Measurements from ENCODE around the gene FXYD6. TPM values are rescaled to one million over a fixed set of nuclear protein-coding genes. Genes with fewer than 3 reads are reported as not detected.

FXYD6 gene
- total and polyA plus RNA-seq, 4 donors: 37.0 to 70.0 (median 43.9) TPM

GRCh38 chr11:117921456-117921855 lies 45.0 kb upstream of the FXYD6 start:
- ATAC-seq (ENCODE audit: insufficient read depth, low FRiP score) (peak; percentile 2), DNase-seq (no peak)
- no peak overlapping the region for H3K4me3 ChIP-seq
- H3K4me1 ChIP-seq (ENCODE audit: control insufficient read depth in 5 of 5, insufficient read depth in 5 of 5, low read length in 5 of 5): peaks cover 0 to 4% (median 0%) of the 10 kb centered on the region in 5 donors
- H3K27ac ChIP-seq (ENCODE audit: low read depth in 1 of 2, low read length in 1 of 2): no peak overlapping the region
- H3K27me3 ChIP-seq (ENCODE audit: control insufficient read depth in 3 of 3, insufficient read depth in 3 of 3, low read length in 2 of 3): no peaks in the 10 kb centered on the region
- TF ChIP-seq, protein P1, sequence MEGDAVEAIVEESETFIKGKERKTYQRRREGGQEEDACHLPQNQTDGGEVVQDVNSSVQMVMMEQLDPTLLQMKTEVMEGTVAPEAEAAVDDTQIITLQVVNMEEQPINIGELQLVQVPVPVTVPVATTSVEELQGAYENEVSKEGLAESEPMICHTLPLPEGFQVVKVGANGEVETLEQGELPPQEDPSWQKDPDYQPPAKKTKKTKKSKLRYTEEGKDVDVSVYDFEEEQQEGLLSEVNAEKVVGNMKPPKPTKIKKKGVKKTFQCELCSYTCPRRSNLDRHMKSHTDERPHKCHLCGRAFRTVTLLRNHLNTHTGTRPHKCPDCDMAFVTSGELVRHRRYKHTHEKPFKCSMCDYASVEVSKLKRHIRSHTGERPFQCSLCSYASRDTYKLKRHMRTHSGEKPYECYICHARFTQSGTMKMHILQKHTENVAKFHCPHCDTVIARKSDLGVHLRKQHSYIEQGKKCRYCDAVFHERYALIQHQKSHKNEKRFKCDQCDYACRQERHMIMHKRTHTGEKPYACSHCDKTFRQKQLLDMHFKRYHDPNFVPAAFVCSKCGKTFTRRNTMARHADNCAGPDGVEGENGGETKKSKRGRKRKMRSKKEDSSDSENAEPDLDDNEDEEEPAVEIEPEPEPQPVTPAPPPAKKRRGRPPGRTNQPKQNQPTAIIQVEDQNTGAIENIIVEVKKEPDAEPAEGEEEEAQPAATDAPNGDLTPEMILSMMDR (IDR thresholded peaks at IDR 0.05; ENCODE audit: control extremely low read depth, extremely low read depth): no peak
- no peaks in the 10 kb centered on the region for H3K9me3 ChIP-seq (ENCODE audit: control insufficient read depth in 4 of 4, insufficient read depth in 3 of 4, low read length in 3 of 4)
- no peak overlapping the region for H3K9ac ChIP-seq (ENCODE audit: insufficient read depth in 1 of 2, low read length in 2 of 2)
- 97 to 98% methylated on average over 2 of the region's 2 CpGs for WGBS, 2 donors
- H3K36me3 ChIP-seq (ENCODE audit: control insufficient read depth in 4 of 4, insufficient read depth in 4 of 4, low read length in 4 of 4): no peaks in the 10 kb centered on the region

DNA sequence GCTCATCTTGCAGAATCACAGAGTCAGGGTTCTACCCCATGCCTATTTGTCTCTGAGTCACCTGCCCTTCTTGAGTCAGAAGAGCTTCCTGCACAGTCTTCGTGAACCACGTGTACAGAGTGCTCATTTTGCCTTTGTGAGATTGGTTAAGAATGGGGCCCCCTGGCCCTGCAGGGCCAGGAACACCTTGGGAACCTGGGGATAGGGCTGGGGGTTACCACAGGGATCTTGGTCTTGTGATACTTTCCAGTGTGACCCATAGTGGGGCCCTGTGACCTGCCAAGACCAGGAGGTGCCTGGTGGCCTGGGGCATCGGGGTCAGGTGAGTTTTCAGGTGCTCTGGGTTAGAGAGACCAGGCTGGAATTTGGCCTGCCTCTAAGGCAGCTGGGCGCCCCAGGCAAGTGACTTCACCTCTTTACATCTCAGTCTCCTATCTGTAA lies 43.3 kb upstream of the FXYD6 start:
- no peak for DNase-seq
- no peak overlapping the region for H3K9ac ChIP-seq (ENCODE audit: insufficient read depth in 1 of 2, low read length in 2 of 2)
- 70% methylated on average over 4 of the region's 4 CpGs for WGBS, 2 donors

GRCh38 chr11:117919341-117919740 lies 42.9 kb upstream of the FXYD6 start:
- no peaks in the 10 kb centered on the region for H3K36me3 ChIP-seq (ENCODE audit: control insufficient read depth in 4 of 4, insufficient read depth in 4 of 4, low read length in 4 of 4)
- 14 to 24% methylated on average over 4 of the region's 4 CpGs for WGBS, 2 donors
- TF ChIP-seq, protein P1 (IDR thresholded peaks at IDR 0.05; ENCODE audit: control extremely low read depth, extremely low read depth): no peak
- H3K4me1 ChIP-seq (ENCODE audit: control insufficient read depth in 5 of 5, insufficient read depth in 5 of 5, low read length in 5 of 5): peaks cover 0 to 12% (median 0%) of the 10 kb centered on the region in 5 donors
- no peaks in the 10 kb centered on the region for H3K27me3 ChIP-seq (ENCODE audit: control insufficient read depth in 3 of 3, insufficient read depth in 3 of 3, low read length in 2 of 3)
- H3K27ac ChIP-seq (ENCODE audit: low read depth in 1 of 2, low read length in 1 of 2): no peak overlapping the region
- no peaks in the 10 kb centered on the region for H3K9me3 ChIP-seq (ENCODE audit: control insufficient read depth in 4 of 4, insufficient read depth in 3 of 4, low read length in 3 of 4)
- DNase-seq (peak in 2 of 3 donors; percentile 14 to 27), ATAC-seq (ENCODE audit: insufficient read depth, low FRiP score) (no peak)
- no peak overlapping the region for H3K4me3 ChIP-seq
- no peak overlapping the region for H3K9ac ChIP-seq (ENCODE audit: insufficient read depth in 1 of 2, low read length in 2 of 2)

More for the DNA sequence above, 43.3 kb upstream of the FXYD6 start:
- Histone ChIP-seq H3K9me3 (ENCODE audit: control insufficient read depth in 4 of 4, insufficient read depth in 3 of 4, low read length in 3 of 4) (no peaks in the 10 kb centered on the region), H3K27ac (ENCODE audit: low read depth in 1 of 2, low read length in 1 of 2) (no peak overlapping the region), H3K36me3 (ENCODE audit: control insufficient read depth in 4 of 4, insufficient read depth in 4 of 4, low read length in 4 of 4) (no peaks in the 10 kb centered on the region), H3K4me1 (ENCODE audit: control insufficient read depth in 5 of 5, insufficient read depth in 5 of 5, low read length in 5 of 5) (peaks cover 0 to 7% (median 0%) of the 10 kb centered on the region in 5 donors), H3K27me3 (ENCODE audit: control insufficient read depth in 3 of 3, insufficient read depth in 3 of 3, low read length in 2 of 3) (no peaks in the 10 kb centered on the region), H3K4me3 (no peak overlapping the region)
- TF ChIP-seq, protein P1 (IDR thresholded peaks at IDR 0.05; ENCODE audit: control extremely low read depth, extremely low read depth): no peak
- no peak for ATAC-seq (ENCODE audit: insufficient read depth, low FRiP score)
